UCSD-AML1 (cell line): ENCODE measurements around the gene HDHD3.
"Not testable (repeated sequence)": the region's sequence is repeated elsewhere in the genome, so short reads cannot be mapped to it uniquely, and the experiment has no call there.

Source experiments
- DNase-seq: peaks from one replicate; lab custom pipeline; 2025; ENCODE audit not compliant: unreplicated experiment; lab: John Stamatoyannopoulos, UW

HDHD3 gene

GRCh38 chr9:113376634-113377567, at the start of gene HDHD3:
TSS of gene HDHD3 (minus strand) at chr9:113376986. CDS start at chr9:113374354, 2,632 bp downstream.
- DNase-seq, result peak; percentile 75

- no peak for DNase-seq
Observed at GRCh38 chr9:113425072-113425471, 48.3 kb upstream of the HDHD3 start.

- DNase-seq, result no peak
Observed at GRCh38 chr9:113421726-113422125, 44.9 kb upstream of the HDHD3 start.

GRCh38 chr9:113417370-113417769, 40.6 kb upstream of the HDHD3 start:
- no peak for DNase-seq

- DNase-seq, result peak; percentile 23
Observed at GRCh38 chr9:113416149-113416721, 39.4 kb upstream of the HDHD3 start.

- DNase-seq, result peak; percentile 98
Observed at GRCh38 chr9:113410207-113410864, 33.5 kb upstream of the HDHD3 start, which contains the start of the genes C9orf43 and POLE3. TSS of gene C9orf43 (plus strand) at chr9:113410747. CDS start at chr9:113413494, 2,747 bp downstream. TSS of gene POLE3 (minus strand) at chr9:113410675. CDS start at chr9:113410293, 382 bp downstream.

- no peak for DNase-seq
Observed at GRCh38 chr9:113409883-113410206, 33.1 kb upstream of the HDHD3 start.

GRCh38 chr9:113409481-113409880, 32.7 kb upstream of the HDHD3 start:
- no peak for DNase-seq

GRCh38 chr9:113406873-113407511, 30.2 kb upstream of the HDHD3 start:
- peak; percentile 43 for DNase-seq

GRCh38 chr9:113406353-113406752, 29.6 kb upstream of the HDHD3 start:
- not testable (repeated sequence) for DNase-seq

- no peak for DNase-seq
Observed at GRCh38 chr9:113403646-113404045, 26.9 kb upstream of the HDHD3 start.

- peak; percentile 100 for DNase-seq
Observed at GRCh38 chr9:113401027-113401792, 24.4 kb upstream of the HDHD3 start, which contains the start of gene ALAD. TSS of gene ALAD (minus strand) at chr9:113401284. CDS start at chr9:113393559, 7,725 bp downstream.

- no peak for DNase-seq
Observed at GRCh38 chr9:113399646-113400200, 22.9 kb upstream of the HDHD3 start.

- no peak for DNase-seq
Observed at GRCh38 chr9:113398796-113399195, 22.0 kb upstream of the HDHD3 start.

- DNase-seq, result no peak
Observed at GRCh38 chr9:113397203-113397631, 20.4 kb upstream of the HDHD3 start.

- no peak for DNase-seq
Observed at GRCh38 chr9:113395000-113395861, 18.4 kb upstream of the HDHD3 start.

- DNase-seq, result no peak
Observed at GRCh38 chr9:113393281-113393680, 16.5 kb upstream of the HDHD3 start.

- DNase-seq, result no peak
Observed at GRCh38 chr9:113391917-113392316, 15.1 kb upstream of the HDHD3 start.
